Heart right ventricle (tissue), 16 donors: ENCODE measurements around the gene ADAM33. TPM values are rescaled to one million over a fixed set of nuclear protein-coding genes. Genes with fewer than 3 reads are reported as not detected.
A peak's percentile ranks its signal among the peaks of the same experiment; 100 is the strongest.

Source experiments
- ATAC-seq, 8 donors: fragments of 200-7000 bp; cut with Tn5 transposase; one replicate each; pipeline ENCODE4 v1.9.1; 2020; ENCODE audit warnings: mild to moderate bottlenecking in 8 of 8, moderate library complexity in 8 of 8, moderate number of reproducible peaks in 1 of 8
- DNase-seq, 2 donors: peaks; one replicate each; pipeline ENCODE4 v3.0.0-alpha.2; 2020
- H3K27ac ChIP-seq, 10 donors: fragments of 200-600 bp; sonication (generic) in 2 of 10; one replicate each; pipeline versions ENCODE4 v1.5.0 to v1.8.0; 2020 to 2022; ENCODE audit warnings: mild to moderate bottlenecking in 3 of 10
- H3K27me3 ChIP-seq, 7 donors: fragments of 200-600 bp; one replicate each; pipeline ENCODE4 v1.8.0; 2021 to 2022; ENCODE audit warnings: mild to moderate bottlenecking in 2 of 7
- H3K36me3 ChIP-seq, 9 donors: fragments of 200-600 bp; sonication (generic) in 1 of 9; one replicate each; pipeline versions ENCODE4 v1.5.0 to v1.8.0; 2020 to 2022; ENCODE audit warnings: mild to moderate bottlenecking in 2 of 9
- H3K4me1 ChIP-seq, 9 donors: fragments of 200-600 bp; sonication (generic) in 1 of 9; one replicate each; pipeline versions ENCODE4 v1.5.0 to v1.8.0; 2020 to 2022; ENCODE audit warnings: mild to moderate bottlenecking in 4 of 9
- H3K4me3 ChIP-seq, 10 donors: fragments of 200-600 bp; sonication (generic) in 2 of 10; one replicate each; pipeline versions ENCODE4 v1.5.0 to v1.8.0; 2020 to 2022; ENCODE audit warnings: mild to moderate bottlenecking in 7 of 10, moderate library complexity in 2 of 10
- H3K9me3 ChIP-seq, 11 donors: fragments of 200-600 bp in 10 of 11; sonication (generic) in 2 of 11; one replicate each; pipeline versions ENCODE4 v1.5.0 to v1.8.0; 2013 to 2022; ENCODE audit warnings: mild to moderate bottlenecking in 2 of 11, control low read depth in 1 of 11, moderate library complexity in 1 of 11
- WGBS, 2 donors: extraction: QIAGEN DNeasy Blood & Tissue Kit; methylation state at CpG; one replicate each; pipeline ENCODE4 v1.1.7; 2013; ENCODE audit warnings: inconsistent platforms in 1 of 2; 5-methylcytosine and 5-hydroxymethylcytosine counted together
- intact Hi-C, 10 donors: fragments of 100-400 bp; cut with DNase I; formaldehyde crosslinking; loops; one replicate each; pipeline versions ENCODE4 v1.11.1 to v1.14.2; 2022
- polyA plus RNA-seq, 2 donors: library from polyadenylated mRNA; stranded (reverse); fragments of 200-250 nt; gene quantifications; one replicate each; pipeline ENCODE4 v1.2.3, GENCODE V29; 2013
- total RNA-seq, 10 donors: library from RNA; stranded (reverse); fragmentation: NEBNext Ultra II Directional in 3 of 10; extraction: Animal tissue kit (Norgen Biotek cat#: 25700) in 3 of 10; gene quantifications; one replicate each; pipeline versions ENCODE4 v1.2.1 to v1.2.4, GENCODE V29; 2021 to 2023
- TF ChIP-seq, protein P1 (sequence below), 9 donors: fragments of 200-600 bp; sonication (generic) in 2 of 9; IDR thresholded peaks; one replicate each; pipeline versions ENCODE4 v1.5.0 to v1.8.0; 2021 to 2022; ENCODE audit warnings: antibody characterized with exemption in 9 of 9, mild to moderate bottlenecking in 5 of 9, moderate library complexity in 1 of 9
- donor health status: Arrhythmogenic right ventricular cardiomyopathy.
- donor health status: ischemic (EF 13 %, LVEDD 7.1; RV severe dilation, severe dysfunction).
- donor health status: healthy with polysubstance abuse.
- donor health status: DM: no; HTN: yes; CAD: no.
- donor health status: DM: no; HTN: no; CAD: no.
- donor health status: ischemic (EF 25% LVEDD 6.9; RV normal size, moderate dysfunction).
- donor health status: ischemic (EF 25% LVEDD 5.7; RV mildly dilated, moderate dysfunction).
- donor health status: healthy.
- donor health status: DM: yes; HTN: yes; CAD: no.
- donor health status: Ischemic cardiomyopathy.
- donor health status: ischemic (EF 35%, LVEDD 5.7; RV mildly dilated, moderate dysfunction).
- donor health status: nonischemic (EF 11% LVEDD 7.7; RV severe dilation, severe dysfunction).
- donor health status: DM: yes; HTN: yes; CAD: no.
- donor health status: PGD.
- donor health status: ischemic (EF 29% LVEDD 5.4; RV normal size, mild dysfunction).
- donor health status: nonischemic (EF 23%, LVEDD 6.1; RV moderate dilation, normal function).

The ADAM33 gene
- total and polyA plus RNA-seq, 12 donors = 1.6 to 71.8 (median 4.5) TPM

DNA sequence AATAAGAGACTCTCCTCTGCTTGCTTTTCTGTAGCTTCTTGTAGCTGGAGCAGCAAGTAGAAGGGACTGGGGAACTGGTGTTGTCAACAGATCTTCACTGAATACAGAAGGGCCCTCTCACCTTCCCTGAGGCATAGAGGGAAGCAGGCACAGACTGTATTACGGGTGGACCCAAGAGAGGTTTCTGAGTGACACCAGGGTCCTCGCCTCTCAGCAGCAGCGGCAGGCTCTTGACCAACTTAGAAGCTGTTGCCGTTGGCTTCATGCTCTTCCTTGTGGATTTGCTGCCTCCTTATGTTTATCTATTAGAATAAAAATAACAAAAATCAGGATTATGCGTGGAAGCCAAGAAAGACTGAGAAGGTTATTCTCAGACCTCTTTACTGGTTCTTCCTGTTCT, 50.3 kb downstream of the ADAM33 start:
- no peaks in the 10 kb centered on the region for H3K4me1 ChIP-seq
- intact Hi-C loops = no loop called here
- WGBS, 2 donors = 72 to 87% methylated on average over 5 of the region's 5 CpGs
- TF ChIP-seq, protein P1, sequence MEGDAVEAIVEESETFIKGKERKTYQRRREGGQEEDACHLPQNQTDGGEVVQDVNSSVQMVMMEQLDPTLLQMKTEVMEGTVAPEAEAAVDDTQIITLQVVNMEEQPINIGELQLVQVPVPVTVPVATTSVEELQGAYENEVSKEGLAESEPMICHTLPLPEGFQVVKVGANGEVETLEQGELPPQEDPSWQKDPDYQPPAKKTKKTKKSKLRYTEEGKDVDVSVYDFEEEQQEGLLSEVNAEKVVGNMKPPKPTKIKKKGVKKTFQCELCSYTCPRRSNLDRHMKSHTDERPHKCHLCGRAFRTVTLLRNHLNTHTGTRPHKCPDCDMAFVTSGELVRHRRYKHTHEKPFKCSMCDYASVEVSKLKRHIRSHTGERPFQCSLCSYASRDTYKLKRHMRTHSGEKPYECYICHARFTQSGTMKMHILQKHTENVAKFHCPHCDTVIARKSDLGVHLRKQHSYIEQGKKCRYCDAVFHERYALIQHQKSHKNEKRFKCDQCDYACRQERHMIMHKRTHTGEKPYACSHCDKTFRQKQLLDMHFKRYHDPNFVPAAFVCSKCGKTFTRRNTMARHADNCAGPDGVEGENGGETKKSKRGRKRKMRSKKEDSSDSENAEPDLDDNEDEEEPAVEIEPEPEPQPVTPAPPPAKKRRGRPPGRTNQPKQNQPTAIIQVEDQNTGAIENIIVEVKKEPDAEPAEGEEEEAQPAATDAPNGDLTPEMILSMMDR (IDR thresholded peaks at IDR 0.05) = no peak
- H3K27ac ChIP-seq = peak overlapping the region in 3 of 10 donors; percentile 13 to 31 (median 20)
- H3K9me3 ChIP-seq = no peaks in the 10 kb centered on the region
- ATAC-seq (peak in 2 of 8 donors; percentile 57 to 64), DNase-seq (no peak)
- H3K36me3 ChIP-seq = peaks cover 0 to 61% (median 0%) of the 10 kb centered on the region in 9 donors
- H3K4me3 ChIP-seq = no peak overlapping the region
- H3K27me3 ChIP-seq = no peaks in the 10 kb centered on the region

DNA sequence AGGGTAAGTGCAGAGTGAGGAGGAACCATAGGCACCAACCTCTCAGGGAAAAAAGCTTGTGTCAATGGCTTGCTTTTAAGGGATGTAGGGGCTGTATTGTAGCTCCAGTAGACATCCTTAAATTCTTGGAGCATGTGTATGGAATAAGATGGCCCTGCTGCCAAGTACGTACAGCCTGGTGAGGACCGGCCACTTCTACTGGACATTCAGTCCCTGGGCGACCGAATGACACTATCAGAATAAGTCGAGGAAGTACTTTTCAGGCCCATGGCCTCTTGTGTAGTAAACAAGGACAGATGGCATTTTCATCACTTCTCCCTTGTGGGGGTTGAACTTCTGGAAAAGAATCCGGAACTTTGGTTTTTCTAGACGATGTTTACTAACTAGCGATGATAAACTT, 51.4 kb downstream of the ADAM33 start:
- Histone ChIP-seq H3K9me3 (no peaks in the 10 kb centered on the region), H3K4me3 (no peak overlapping the region), H3K36me3 (peaks cover 0 to 63% (median 2%) of the 10 kb centered on the region in 9 donors), H3K27ac (peak overlapping the region in 2 of 10 donors; percentile 16 to 26), H3K4me1 (no peaks in the 10 kb centered on the region), H3K27me3 (no peaks in the 10 kb centered on the region)
- no peak for DNase-seq
- ATAC-seq = peak in 7 of 8 donors; percentile 41 to 87 (median 52)
- intact Hi-C loops = no loop called here
- TF ChIP-seq, protein P1 (IDR thresholded peaks at IDR 0.05) = no peak
- WGBS, 2 donors = 64 to 69% methylated on average over 8 of the region's 8 CpGs

DNA sequence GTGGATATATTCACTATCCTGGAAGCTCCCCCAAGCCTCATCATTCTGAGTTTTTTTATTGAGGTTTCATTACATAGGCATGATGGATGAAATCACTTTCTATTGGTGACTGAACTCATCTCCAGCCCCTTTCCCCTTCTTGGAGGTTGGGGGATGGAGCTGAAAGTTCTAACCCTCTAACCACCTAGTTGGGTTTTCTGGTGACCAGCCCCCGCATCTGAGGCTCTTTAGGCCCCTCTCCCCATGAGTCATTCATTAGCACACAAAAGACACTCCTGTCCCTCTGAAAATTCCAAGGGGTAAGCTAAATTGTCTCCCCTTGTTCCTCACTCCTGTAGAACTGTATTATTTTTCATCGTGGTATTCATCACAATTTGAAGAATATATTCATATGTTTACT, 51.9 kb downstream of the ADAM33 start:
- TF ChIP-seq, protein P1 (IDR thresholded peaks at IDR 0.05) = no peak
- peaks cover 0 to 63% (median 4%) of the 10 kb centered on the region in 9 donors for H3K36me3 ChIP-seq
- H3K4me1 ChIP-seq = no peaks in the 10 kb centered on the region
- peak overlapping the region in 3 of 10 donors; percentile 16 to 35 (median 26) for H3K27ac ChIP-seq
- ATAC-seq (no peak), DNase-seq (no peak)
- intact Hi-C loops = no loop called here
- no peaks in the 10 kb centered on the region for H3K27me3 ChIP-seq
- no peak overlapping the region for H3K4me3 ChIP-seq
- no peaks in the 10 kb centered on the region for H3K9me3 ChIP-seq
- WGBS, 2 donors = 85 to 92% methylated on average over 2 of the region's 2 CpGs

DNA sequence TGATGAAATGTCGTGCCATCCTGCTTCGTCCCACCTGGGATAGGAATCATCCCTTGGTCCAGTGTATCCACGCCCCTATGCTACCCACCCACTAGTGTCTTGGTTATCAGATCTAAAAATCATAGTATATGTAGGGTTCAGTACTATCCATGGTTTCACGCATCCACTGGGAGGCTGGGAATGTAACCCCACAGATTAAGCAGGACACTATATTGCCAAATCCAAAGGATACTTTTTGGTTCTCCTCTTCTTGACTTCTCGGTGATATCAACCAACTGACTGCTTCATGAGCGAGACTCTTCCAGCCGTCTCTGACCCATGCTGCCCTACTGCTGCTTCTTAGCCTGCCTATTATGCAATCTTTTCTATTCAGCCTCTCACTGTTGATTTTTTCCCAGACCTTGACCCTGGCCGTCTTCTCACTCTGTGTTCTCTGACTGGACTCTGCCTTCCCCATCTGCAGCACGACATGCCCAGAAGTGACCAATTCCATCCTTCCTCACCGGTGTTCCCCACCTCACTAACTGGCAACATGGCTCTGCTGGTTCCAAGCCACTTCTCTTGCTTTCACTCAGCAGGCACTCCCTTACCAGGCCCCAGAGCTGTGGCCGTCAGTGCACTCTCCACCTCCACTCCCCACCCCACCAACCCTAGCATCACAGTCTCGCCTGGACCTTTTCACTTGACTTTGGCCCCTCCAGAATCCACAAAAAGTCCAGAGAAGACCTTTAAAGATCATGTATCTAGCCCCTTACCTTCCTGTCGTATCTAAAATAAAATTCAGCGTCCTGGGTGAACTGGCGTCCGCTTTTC, 53.1 kb downstream of the ADAM33 start:
- DNase-seq (no peak), ATAC-seq (no peak)
- TF ChIP-seq, protein P1 (IDR thresholded peaks at IDR 0.05) = no peak
- 88 to 90% methylated on average over 16 of the region's 16 CpGs for WGBS, 2 donors
- H3K27ac ChIP-seq = no peak overlapping the region
- peaks cover 0 to 63% (median 5%) of the 10 kb centered on the region in 9 donors for H3K36me3 ChIP-seq
- no peaks in the 10 kb centered on the region for H3K4me1 ChIP-seq
- no peaks in the 10 kb centered on the region for H3K9me3 ChIP-seq
- H3K4me3 ChIP-seq = no peak overlapping the region
- H3K27me3 ChIP-seq = no peaks in the 10 kb centered on the region
- intact Hi-C loops = no loop called here
